ENCODE data around the gene DNAJC5G.

The DNAJC5G gene

GRCh38 chr2:27255187-27255586 is 20.0 kb upstream of the DNAJC5G start:
- Histone ChIP-seq H3K27ac (ENCODE audit: low read length) (no peak overlapping the region), H3K4me2 (ENCODE audit: insufficient read depth, low read length) (no peak overlapping the region)

GRCh38 chr2:27255660-27256059 is 19.6 kb upstream of the DNAJC5G start:
- no peak for TF ChIP-seq CTCF (IDR thresholded peaks at IDR 0.05; ENCODE audit: borderline replicate concordance, extremely low read depth, low read length, poor library complexity, severe bottlenecking)
- no peak for TF ChIP-seq EZH2 (IDR thresholded peaks at IDR 0.05; ENCODE audit: borderline replicate concordance, low read depth, low read length, severe bottlenecking)
- Histone ChIP-seq H3K27me3 (ENCODE audit: insufficient read depth, low read length, poor library complexity) (peaks cover 10% of the 10 kb centered on the region), H3K79me2 (ENCODE audit: insufficient read depth, low read length) (no peaks in the 10 kb centered on the region), H3K9ac (ENCODE audit: low read depth, low read length) (no peak overlapping the region), H3K4me2 (ENCODE audit: insufficient read depth, low read length) (no peak overlapping the region), H2AFZ (ENCODE audit: low read depth, low read length) (no peak overlapping the region), H3K9me3 (ENCODE audit: insufficient read depth, low read length, severe bottlenecking) (no peaks in the 10 kb centered on the region), H3K4me3 (ENCODE audit: low read depth in 1 of 2, low read length in 2 of 2) (no peak overlapping the region), H3K36me3 (ENCODE audit: insufficient read depth, low read length) (no peaks in the 10 kb centered on the region), H3K4me1 (ENCODE audit: insufficient read depth, low read length) (no peaks in the 10 kb centered on the region), H3K27ac (ENCODE audit: low read length) (no peak overlapping the region), H4K20me1 (ENCODE audit: insufficient read depth, low read length) (no peaks in the 10 kb centered on the region)
- ATAC-seq (ENCODE audit: insufficient read depth, low read depth) (no peak), DNase-seq (no peak)

More at GRCh38 chr2:27255187-27255586, 20.0 kb upstream of the DNAJC5G start:
- Histone ChIP-seq H3K4me1 (ENCODE audit: insufficient read depth, low read length) (no peaks in the 10 kb centered on the region), H3K27me3 (ENCODE audit: insufficient read depth, low read length, poor library complexity) (peaks cover 9% of the 10 kb centered on the region), H2AFZ (ENCODE audit: low read depth, low read length) (no peak overlapping the region), H3K79me2 (ENCODE audit: insufficient read depth, low read length) (no peaks in the 10 kb centered on the region), H4K20me1 (ENCODE audit: insufficient read depth, low read length) (no peaks in the 10 kb centered on the region), H3K9ac (ENCODE audit: low read depth, low read length) (no peak overlapping the region), H3K36me3 (ENCODE audit: insufficient read depth, low read length) (no peaks in the 10 kb centered on the region), H3K9me3 (ENCODE audit: insufficient read depth, low read length, severe bottlenecking) (no peaks in the 10 kb centered on the region), H3K4me3 (ENCODE audit: low read depth in 1 of 2, low read length in 2 of 2) (no peak overlapping the region)
- DNase-seq (no peak), ATAC-seq (ENCODE audit: insufficient read depth, low read depth) (no peak)
- TF ChIP-seq EZH2 (IDR thresholded peaks at IDR 0.05; ENCODE audit: borderline replicate concordance, low read depth, low read length, severe bottlenecking) (no peak), CTCF (IDR thresholded peaks at IDR 0.05; ENCODE audit: borderline replicate concordance, extremely low read depth, low read length, poor library complexity, severe bottlenecking) (no peak)

GRCh38 chr2:27256855-27257454 is 18.3 kb upstream of the DNAJC5G start:
- Histone ChIP-seq H3K4me2 (ENCODE audit: insufficient read depth, low read length) (no peak overlapping the region), H2AFZ (ENCODE audit: low read depth, low read length) (no peak overlapping the region), H3K4me3 (ENCODE audit: low read depth in 1 of 2, low read length in 2 of 2) (no peak overlapping the region), H3K27ac (ENCODE audit: low read length) (no peak overlapping the region), H3K27me3 (ENCODE audit: insufficient read depth, low read length, poor library complexity) (peaks cover 15% of the 10 kb centered on the region), H3K9ac (ENCODE audit: low read depth, low read length) (no peak overlapping the region), H4K20me1 (ENCODE audit: insufficient read depth, low read length) (no peaks in the 10 kb centered on the region), H3K4me1 (ENCODE audit: insufficient read depth, low read length) (no peaks in the 10 kb centered on the region), H3K79me2 (ENCODE audit: insufficient read depth, low read length) (no peaks in the 10 kb centered on the region), H3K9me3 (ENCODE audit: insufficient read depth, low read length, severe bottlenecking) (no peaks in the 10 kb centered on the region), H3K36me3 (ENCODE audit: insufficient read depth, low read length) (no peaks in the 10 kb centered on the region)
- DNase-seq: no peak
- no peak for ATAC-seq (ENCODE audit: insufficient read depth, low read depth)
- TF ChIP-seq CTCF (IDR thresholded peaks at IDR 0.05; ENCODE audit: borderline replicate concordance, extremely low read depth, low read length, poor library complexity, severe bottlenecking) (no peak), EZH2 (IDR thresholded peaks at IDR 0.05; ENCODE audit: borderline replicate concordance, low read depth, low read length, severe bottlenecking) (no peak)
